ENCODE data around the gene BMAL1. TPM values are rescaled to one million over a fixed set of nuclear protein-coding genes. Genes with fewer than 3 reads are reported as not detected.

Gene BMAL1
- total RNA-seq, 1 experiment from 2014 or later = 10.9 TPM

- H3K4me3 ChIP-seq (ENCODE audit: low read length) = no peak overlapping the region
- H3K79me2 ChIP-seq (ENCODE audit: low read length) = no peaks in the 10 kb centered on the region
- H3K27ac ChIP-seq (ENCODE audit: low read length) = no peak overlapping the region
- H2AFZ ChIP-seq (ENCODE audit: low read length) = no peak overlapping the region
- no peak for DNase-seq
- POLR2A ChIA-PET (ENCODE audit: unreplicated experiment) = no interaction called here
- no peaks in the 10 kb centered on the region for H3K36me3 ChIP-seq (ENCODE audit: low read depth, low read length)
- H3K4me2 ChIP-seq (ENCODE audit: low read length) = no peak overlapping the region
- intact Hi-C loops (cut with micrococcal nuclease) = no loop called here
- no peaks in the 10 kb centered on the region for H3K9me3 ChIP-seq (ENCODE audit: low read length)
- no TSS peak for BruUV-seq (replicated peaks)
- TF ChIP-seq, protein P1, sequence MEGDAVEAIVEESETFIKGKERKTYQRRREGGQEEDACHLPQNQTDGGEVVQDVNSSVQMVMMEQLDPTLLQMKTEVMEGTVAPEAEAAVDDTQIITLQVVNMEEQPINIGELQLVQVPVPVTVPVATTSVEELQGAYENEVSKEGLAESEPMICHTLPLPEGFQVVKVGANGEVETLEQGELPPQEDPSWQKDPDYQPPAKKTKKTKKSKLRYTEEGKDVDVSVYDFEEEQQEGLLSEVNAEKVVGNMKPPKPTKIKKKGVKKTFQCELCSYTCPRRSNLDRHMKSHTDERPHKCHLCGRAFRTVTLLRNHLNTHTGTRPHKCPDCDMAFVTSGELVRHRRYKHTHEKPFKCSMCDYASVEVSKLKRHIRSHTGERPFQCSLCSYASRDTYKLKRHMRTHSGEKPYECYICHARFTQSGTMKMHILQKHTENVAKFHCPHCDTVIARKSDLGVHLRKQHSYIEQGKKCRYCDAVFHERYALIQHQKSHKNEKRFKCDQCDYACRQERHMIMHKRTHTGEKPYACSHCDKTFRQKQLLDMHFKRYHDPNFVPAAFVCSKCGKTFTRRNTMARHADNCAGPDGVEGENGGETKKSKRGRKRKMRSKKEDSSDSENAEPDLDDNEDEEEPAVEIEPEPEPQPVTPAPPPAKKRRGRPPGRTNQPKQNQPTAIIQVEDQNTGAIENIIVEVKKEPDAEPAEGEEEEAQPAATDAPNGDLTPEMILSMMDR (conservative IDR thresholded peaks at IDR 0.05; ENCODE audit: low read depth, low read length) = no peak
- no peak for TF ChIP-seq EZH2phosphoT487 (IDR thresholded peaks at IDR 0.05; ENCODE audit: borderline replicate concordance, low read length)
- H3K9ac ChIP-seq (ENCODE audit: low read length) = no peak overlapping the region
- peaks cover 3% of the 10 kb centered on the region; the same call in 1 of the 2 replicates for H3K4me1 ChIP-seq (ENCODE audit: insufficient read depth, low read length)
- no peak for ATAC-seq
- H3K27me3 ChIP-seq (ENCODE audit: low read length) = no peaks in the 10 kb centered on the region
- no peaks in the 10 kb centered on the region for H3K9me2 ChIP-seq (replicated peaks; ENCODE audit: low read length)
- CTCF ChIA-PET = no interaction called here
- no peaks in the 10 kb centered on the region for H4K20me1 ChIP-seq (ENCODE audit: low read length)
- no peaks in the 10 kb centered on the region for H3F3A ChIP-seq (ENCODE audit: low read length, unreplicated experiment)
Measured at GRCh38 chr11:13229136-13229535, 48.5 kb upstream of the BMAL1 start.

DNA sequence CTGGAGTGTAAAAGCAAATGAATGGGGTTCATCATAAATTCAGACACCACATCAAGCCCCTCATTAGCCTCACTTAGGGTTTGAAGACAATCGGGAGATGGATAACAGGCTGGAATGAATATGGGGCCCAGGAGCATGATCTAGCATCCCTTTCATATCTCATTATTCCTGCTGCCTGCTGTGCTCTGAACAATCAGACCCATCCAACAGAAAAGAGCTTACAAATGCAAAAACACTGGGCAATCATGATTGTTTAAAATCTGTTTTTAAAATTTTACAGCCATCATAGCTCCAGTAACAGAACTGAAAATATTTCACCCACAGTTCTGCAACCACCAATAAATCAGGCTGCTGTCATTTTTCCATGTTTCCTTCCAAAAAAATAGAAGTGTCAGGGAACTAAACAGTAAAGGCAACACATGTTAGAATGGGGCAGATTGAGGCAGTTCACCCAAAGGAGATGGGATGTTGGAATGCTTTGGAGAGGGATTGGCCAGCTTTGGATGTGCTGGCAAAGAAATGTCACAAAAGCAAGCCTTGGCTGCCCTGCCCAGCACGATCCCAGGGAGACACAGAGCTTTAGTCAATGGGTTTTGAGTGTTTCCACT, 47.8 kb upstream of the BMAL1 start:
- H3K27me3 ChIP-seq (ENCODE audit: low read length) = no peaks in the 10 kb centered on the region
- no peak overlapping the region for H3K9ac ChIP-seq (ENCODE audit: low read length)
- no TSS peak for BruUV-seq (replicated peaks)
- H3K9me2 ChIP-seq (replicated peaks; ENCODE audit: low read length) = no peaks in the 10 kb centered on the region
- ChIA-PET POLR2A (ENCODE audit: unreplicated experiment) (no interaction called here), CTCF (no interaction called here)
- no peak overlapping the region for H3K27ac ChIP-seq (ENCODE audit: low read length)
- no peak for TF ChIP-seq EZH2phosphoT487 (IDR thresholded peaks at IDR 0.05; ENCODE audit: borderline replicate concordance, low read length)
- H3K79me2 ChIP-seq (ENCODE audit: low read length) = no peaks in the 10 kb centered on the region
- no peak overlapping the region for H2AFZ ChIP-seq (ENCODE audit: low read length)
- H3K4me2 ChIP-seq (ENCODE audit: low read length) = no peak overlapping the region
- H3K36me3 ChIP-seq (ENCODE audit: low read depth, low read length) = no peaks in the 10 kb centered on the region
- intact Hi-C loops (cut with micrococcal nuclease) = no loop called here
- no peaks in the 10 kb centered on the region for H4K20me1 ChIP-seq (ENCODE audit: low read length)
- no peak for ATAC-seq
- no peaks in the 10 kb centered on the region for H3K9me3 ChIP-seq (ENCODE audit: low read length)
- H3K4me3 ChIP-seq (ENCODE audit: low read length) = no peak overlapping the region
- no peaks in the 10 kb centered on the region for H3F3A ChIP-seq (ENCODE audit: low read length, unreplicated experiment)
- DNase-seq = no peak
- H3K4me1 ChIP-seq (ENCODE audit: insufficient read depth, low read length) = no peaks in the 10 kb centered on the region

- Histone ChIP-seq H4K20me1 (ENCODE audit: low read length) (no peaks in the 10 kb centered on the region), H3K9ac (ENCODE audit: low read length) (no peak overlapping the region), H3K4me1 (ENCODE audit: insufficient read depth, low read length) (no peaks in the 10 kb centered on the region), H2AFZ (ENCODE audit: low read length) (no peak overlapping the region), H3K79me2 (ENCODE audit: low read length) (no peaks in the 10 kb centered on the region), H3K4me3 (ENCODE audit: low read length) (no peak overlapping the region), H3K27ac (ENCODE audit: low read length) (no peak overlapping the region), H3F3A (ENCODE audit: low read length, unreplicated experiment) (no peaks in the 10 kb centered on the region), H3K36me3 (ENCODE audit: low read depth, low read length) (no peaks in the 10 kb centered on the region), H3K27me3 (ENCODE audit: low read length) (no peaks in the 10 kb centered on the region), H3K9me3 (ENCODE audit: low read length) (no peaks in the 10 kb centered on the region), H3K4me2 (ENCODE audit: low read length) (no peak overlapping the region), H3K9me2 (replicated peaks; ENCODE audit: low read length) (no peaks in the 10 kb centered on the region)
- no peak for TF ChIP-seq EZH2phosphoT487 (IDR thresholded peaks at IDR 0.05; ENCODE audit: borderline replicate concordance, low read length)
- ATAC-seq (no peak), DNase-seq (no peak)
- ChIA-PET POLR2A (ENCODE audit: unreplicated experiment) (no interaction called here), CTCF (no interaction called here)
- intact Hi-C loops (cut with micrococcal nuclease) = no loop called here
- no TSS peak for BruUV-seq (replicated peaks)
Measured at GRCh38 chr11:13233173-13233745, 44.3 kb upstream of the BMAL1 start.

DNA sequence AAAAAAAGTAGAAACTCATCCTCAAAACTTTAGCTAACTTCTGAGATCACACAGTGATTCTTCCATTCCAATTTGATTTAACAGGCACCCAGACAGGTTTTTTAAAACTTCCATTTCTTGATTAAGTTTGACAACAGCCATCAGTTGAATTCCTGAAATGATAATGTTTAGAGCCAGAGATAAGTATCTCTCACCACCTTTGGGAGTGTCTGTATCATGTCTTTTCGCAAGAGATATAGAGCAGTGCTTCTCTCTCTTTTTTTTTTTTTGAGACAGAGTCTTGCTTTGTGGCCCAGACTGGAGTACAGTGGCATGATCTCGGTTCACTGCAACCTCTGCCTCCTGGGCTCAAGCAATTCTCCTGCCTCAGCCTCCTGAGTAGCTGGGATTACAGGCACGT, 41.7 kb upstream of the BMAL1 start:
- Histone ChIP-seq H3K4me2 (ENCODE audit: low read length) (no peak overlapping the region), H3F3A (ENCODE audit: low read length, unreplicated experiment) (no peaks in the 10 kb centered on the region), H3K36me3 (ENCODE audit: low read depth, low read length) (no peaks in the 10 kb centered on the region), H3K4me1 (ENCODE audit: insufficient read depth, low read length) (no peaks in the 10 kb centered on the region), H3K79me2 (ENCODE audit: low read length) (no peaks in the 10 kb centered on the region), H3K9me3 (ENCODE audit: low read length) (no peaks in the 10 kb centered on the region), H3K9ac (ENCODE audit: low read length) (no peak overlapping the region), H3K27me3 (ENCODE audit: low read length) (no peaks in the 10 kb centered on the region), H4K20me1 (ENCODE audit: low read length) (no peaks in the 10 kb centered on the region), H3K27ac (ENCODE audit: low read length) (no peak overlapping the region), H3K9me2 (replicated peaks; ENCODE audit: low read length) (no peaks in the 10 kb centered on the region), H3K4me3 (ENCODE audit: low read length) (no peak overlapping the region), H2AFZ (ENCODE audit: low read length) (no peak overlapping the region)
- ATAC-seq (no peak), DNase-seq (no peak)
- intact Hi-C loops (cut with micrococcal nuclease) = no loop called here
- ChIA-PET CTCF (no interaction called here), POLR2A (ENCODE audit: unreplicated experiment) (interaction anchor here (0.6 kb wide), 1 partner anchor 24 kb away, joined by 6 read pairs; no protein-coding TSS in a partner anchor)
- no peak for TF ChIP-seq EZH2 (IDR thresholded peaks at IDR 0.05; ENCODE audit: low read length, unreplicated experiment)
- TF ChIP-seq EZH2phosphoT487 (IDR thresholded peaks at IDR 0.05; ENCODE audit: borderline replicate concordance, low read length) = no peak
- TF ChIP-seq, protein P1 (conservative IDR thresholded peaks at IDR 0.05; ENCODE audit: low read depth, low read length) = no peak
- BruUV-seq (replicated peaks) = no TSS peak
